Hypothalamus (tissue), 51 donors: ENCODE measurements around the gene CEP83.

Experiments used
- DNase-seq, 51 donors: peaks; one replicate each; lab custom pipeline; 2025; lab: John Stamatoyannopoulos, UW

Gene CEP83

DNA sequence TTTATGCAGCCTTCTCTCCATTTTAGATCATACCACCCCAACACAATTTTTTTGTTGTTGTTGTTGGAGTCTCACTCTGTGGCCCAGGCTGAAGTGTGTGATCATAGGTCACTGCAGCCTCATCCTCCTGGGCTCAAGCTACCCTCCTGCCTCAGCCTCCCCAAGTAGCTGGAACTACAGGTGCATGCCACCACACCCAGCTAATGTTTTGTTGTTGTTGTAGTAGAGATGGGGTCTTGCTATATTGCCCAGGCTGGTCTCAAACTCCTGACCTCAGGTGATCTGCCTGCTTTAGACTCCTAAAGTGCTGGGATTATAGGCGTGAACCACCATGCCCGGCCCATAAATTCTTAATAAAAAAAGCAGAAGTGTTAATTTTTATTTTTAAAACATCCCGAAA, 199.7 kb downstream of the CEP83 start:
- DNase-seq, result no peak

GRCh38 chr12:94258593-94258992, 201.1 kb downstream of the CEP83 start:
- DNase-seq, result no peak
